Inflammatory macrophage treated with lipopolysaccharide for 4 hours (primary cell): Measurements from ENCODE around the gene HLCS.
"Not testable (repeated sequence)": the region's sequence is repeated elsewhere in the genome, so short reads cannot be mapped to it uniquely, and the experiment has no call there.

Experiments used
- DNase-seq: peaks from one replicate; pipeline ENCODE4 v3.0.0-alpha.2; 2020

Gene HLCS

DNA sequence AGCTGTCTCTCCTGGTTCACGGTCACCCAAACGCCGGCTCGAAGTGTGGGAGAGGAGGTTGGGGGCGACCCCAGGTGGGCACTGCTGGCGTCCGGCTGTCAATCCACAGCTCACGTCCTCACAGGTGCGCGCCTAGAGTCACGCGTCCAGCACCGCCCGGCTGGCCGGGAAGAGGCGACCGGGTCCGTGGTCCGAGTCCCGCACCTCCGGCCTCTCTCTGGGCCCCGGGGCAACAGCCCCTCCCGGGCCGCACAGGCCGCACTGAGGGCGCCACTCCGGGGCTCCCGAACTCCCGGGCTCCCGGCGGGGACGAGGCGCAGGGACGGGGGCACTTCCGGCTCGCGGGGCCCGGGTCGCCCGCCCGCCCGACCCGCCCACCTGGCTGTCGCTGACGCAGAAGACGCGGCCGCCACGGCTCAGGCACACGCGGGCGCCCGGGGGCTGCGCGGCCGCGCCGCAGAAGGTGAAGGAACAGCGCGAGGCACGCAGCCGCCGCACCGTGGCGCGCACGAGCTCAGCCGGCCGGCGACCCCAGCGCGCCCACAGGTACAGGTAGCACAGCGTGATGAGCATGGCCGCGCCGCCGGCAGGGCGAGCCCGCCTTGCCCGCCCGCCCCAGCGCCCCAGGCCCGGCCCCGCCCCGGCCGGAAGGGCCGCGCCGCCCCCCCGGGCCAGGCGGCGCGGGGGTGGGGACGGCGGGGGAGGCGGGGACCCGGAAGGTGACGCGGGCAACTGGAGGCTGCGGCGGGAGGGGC lies at the start of gene HLCS:
HLCS (minus strand) TSS at position 604 of the 755 bp plus-strand sequence; CDS start at position 573, 31 bp downstream.
- peak; percentile 62 for DNase-seq

GRCh38 chr21:37009740-37010341 lies 43.4 kb upstream of the HLCS start:
- DNase-seq: peak; percentile 75

GRCh38 chr21:37008724-37009123 lies 42.3 kb upstream of the HLCS start:
- DNase-seq: no peak

DNA sequence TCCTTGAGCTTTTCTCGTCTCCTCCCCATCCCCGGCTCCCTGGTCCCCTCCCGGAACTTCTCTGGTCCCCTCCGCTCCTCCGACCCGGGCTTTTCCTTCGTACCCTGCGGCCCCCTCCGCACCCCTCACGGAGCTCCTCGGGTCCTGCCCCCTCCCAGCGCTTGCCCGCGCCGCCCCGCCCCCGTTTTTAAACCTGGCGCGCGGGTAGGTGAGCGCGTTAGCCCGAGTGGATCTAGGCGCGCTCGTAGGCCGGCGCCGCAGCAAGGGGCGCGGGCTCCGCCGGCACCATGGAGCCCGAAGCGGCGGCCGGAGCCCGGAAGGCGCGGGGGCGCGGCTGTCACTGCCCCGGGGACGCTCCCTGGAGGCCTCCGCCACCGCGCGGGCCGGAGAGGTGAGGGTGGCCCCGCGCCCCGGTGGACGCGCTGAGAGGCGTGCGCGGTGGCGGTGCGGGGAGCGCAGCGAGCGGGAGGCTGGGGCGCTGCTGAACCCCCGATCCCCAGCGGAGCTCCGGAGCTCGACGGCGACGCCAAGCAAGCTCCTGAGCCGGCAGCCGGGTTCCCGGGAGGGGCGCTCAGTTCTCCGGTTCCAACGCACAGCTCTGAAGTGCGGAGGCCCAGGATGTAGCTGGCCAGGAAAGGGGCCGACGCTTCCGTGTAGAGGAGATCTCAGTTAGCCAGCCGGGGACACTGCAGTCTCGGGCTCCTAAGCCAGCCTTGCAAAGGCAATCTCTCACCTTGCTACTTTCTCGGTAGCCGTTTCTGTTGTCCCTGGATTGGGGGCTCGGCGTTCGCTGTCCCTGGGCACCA lies 40.2 kb upstream of the HLCS start, which contains the start of gene RIPPLY3:
RIPPLY3 (plus strand) TSS at position 217 of the 806 bp plus-strand sequence; CDS start at position 288, 71 bp downstream.
- DNase-seq: no peak

DNA sequence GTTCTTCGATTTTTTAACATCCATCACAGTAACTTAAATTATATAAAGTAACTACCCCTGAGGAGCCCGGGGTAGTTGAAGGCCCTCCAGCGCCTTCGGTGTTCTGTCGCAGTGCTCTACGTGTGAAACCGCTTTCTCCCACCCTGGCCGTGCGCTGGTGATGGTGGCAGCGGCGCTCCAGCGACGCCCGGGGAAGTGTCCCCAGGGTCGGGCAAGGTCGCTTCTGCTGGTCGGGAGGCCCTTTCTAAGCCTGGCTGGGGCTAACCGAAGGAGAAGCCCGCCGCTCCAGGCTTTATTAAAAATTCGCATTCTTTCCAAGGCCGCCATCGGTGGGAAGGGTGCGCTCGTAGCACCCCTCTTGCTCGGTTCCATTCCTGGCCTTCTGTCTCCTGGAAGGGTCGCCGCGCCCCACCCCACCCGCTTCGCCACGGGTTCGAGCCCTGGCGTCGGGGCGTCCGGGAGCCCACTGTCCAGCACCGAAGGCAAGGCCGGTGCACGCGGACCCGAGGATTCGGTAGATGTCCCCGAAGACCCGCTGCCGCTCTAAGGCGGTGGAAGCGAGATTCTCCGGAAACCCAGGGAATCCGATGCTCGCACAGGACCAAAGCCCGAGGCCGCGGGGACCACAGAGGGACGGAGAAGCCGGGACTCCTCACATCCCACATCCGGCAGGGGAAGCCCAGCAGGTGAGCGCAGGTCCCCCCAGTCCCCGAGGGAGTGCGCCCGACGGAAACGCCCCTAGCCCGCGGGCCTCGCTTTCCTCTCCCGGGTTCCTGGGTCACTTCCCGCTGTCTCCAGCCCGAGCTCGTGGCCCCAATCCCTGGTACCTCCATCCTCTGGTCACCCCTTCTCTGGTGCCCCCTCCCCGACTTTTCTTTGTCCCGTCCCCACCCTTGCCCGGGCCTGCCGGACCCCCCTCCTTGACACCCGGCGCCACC lies 39.3 kb upstream of the HLCS start:
- DNase-seq: no peak

DNA sequence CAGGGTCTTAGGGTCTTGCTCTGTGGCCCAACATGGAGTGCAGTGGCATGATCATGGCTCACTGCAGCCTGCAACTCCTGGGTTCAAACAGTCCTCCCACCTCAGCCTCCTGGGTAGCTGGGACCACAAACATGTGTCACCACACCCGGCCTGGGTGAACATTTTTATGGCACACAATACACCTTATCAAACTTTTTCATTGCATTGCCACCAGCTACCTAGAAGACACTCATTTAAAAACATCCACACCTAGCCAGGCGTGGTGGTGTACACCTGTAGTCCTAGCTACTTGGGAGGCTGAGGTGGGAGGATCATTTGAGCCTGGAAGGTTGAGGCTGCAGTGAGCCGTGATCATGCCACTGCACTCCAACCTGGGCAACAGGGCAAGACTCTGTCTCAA lies 37.4 kb upstream of the HLCS start:
- DNase-seq: not testable (repeated sequence)

- DNase-seq: not testable (repeated sequence)
Observed at GRCh38 chr21:37002851-37003250, 36.4 kb upstream of the HLCS start.

GRCh38 chr21:37001441-37001840 lies 35.0 kb upstream of the HLCS start:
- no peak for DNase-seq

GRCh38 chr21:37000381-37000780 lies 33.9 kb upstream of the HLCS start:
- no peak for DNase-seq

GRCh38 chr21:36999131-36999898 lies 32.8 kb upstream of the HLCS start:
- no peak for DNase-seq

DNA sequence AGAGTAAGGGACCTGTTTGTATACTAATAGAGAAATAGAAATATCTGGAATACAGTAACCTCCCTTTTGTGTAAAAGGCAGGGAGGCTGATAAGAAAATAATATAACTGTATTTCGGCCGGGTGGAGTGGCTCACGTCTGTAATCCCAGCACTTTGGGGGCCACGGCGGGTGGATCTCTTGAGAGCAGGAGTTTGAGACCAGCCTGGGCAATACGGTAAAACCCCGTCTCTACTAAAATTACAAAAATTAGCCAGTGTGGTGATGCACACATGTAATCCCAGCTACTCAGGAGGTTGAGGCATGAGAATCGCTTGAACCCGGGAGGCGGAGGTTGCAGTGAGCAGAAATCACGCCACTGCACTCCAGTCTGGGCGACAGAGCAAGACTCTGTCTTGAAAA lies 28.8 kb upstream of the HLCS start:
- not testable (repeated sequence) for DNase-seq

- no peak for DNase-seq
Observed at GRCh38 chr21:36994501-36995158, 28.2 kb upstream of the HLCS start.

- no peak for DNase-seq
Observed at GRCh38 chr21:36992671-36993070, 26.2 kb upstream of the HLCS start.

DNA sequence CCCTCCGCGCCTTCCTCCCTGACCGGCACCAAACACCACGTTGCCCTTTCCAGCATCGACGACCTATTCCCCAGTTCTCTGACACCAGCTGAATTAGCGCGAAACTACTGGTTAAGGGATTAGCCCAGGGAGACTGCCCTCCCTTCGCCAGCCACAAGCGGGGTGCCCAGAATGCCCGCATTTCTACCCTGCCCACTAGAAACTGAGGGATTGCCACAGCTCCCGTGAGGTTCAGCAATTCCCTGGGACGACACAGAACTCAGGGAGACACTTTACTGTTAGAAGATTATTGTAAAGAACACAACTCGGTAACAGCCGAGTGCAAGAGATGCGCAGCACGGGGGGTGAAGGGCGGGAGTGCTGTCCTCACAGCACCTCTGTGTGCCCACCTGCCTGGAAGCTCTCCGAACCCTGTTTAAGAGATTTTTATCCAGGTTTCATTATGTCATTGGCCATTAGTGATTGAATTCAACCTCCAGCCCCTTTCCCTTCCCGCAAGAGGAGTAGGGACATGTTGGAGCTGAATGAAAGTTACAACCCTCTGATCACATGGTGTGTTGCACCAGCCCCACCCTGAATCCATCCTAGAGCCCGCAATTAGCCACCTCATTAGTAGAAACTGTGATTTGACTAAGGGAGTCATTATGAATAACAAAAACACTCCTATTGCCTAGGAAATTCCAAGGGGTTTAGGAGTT lies 24.2 kb upstream of the HLCS start:
- DNase-seq: no peak

GRCh38 chr21:36989699-36990507 lies 23.4 kb upstream of the HLCS start:
- DNase-seq: peak; percentile 96

GRCh38 chr21:36989199-36989698 lies 22.8 kb upstream of the HLCS start:
- DNase-seq: not testable (repeated sequence)

DNA sequence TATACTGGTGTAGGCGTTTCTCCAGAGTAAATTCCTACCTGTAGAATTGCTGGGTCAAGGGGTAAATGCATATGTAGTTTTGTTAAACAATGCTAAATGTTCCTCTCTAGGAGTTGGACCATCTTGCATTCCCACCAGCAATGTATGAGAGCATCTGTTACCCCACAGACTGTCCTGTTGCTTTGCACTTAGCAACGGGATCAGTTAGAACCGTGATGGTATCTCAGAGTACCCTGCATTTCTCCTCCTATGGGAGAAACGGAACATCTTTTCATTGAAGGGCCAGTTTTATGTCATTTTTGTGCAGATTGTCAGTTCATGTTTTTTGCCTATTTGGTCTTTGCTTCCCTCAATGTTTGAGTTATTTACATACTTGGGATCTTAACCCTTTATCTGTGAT lies 22.1 kb upstream of the HLCS start:
- DNase-seq: no peak

- no peak for DNase-seq
Observed at GRCh38 chr21:36987845-36988244, 21.4 kb upstream of the HLCS start.
